HG03025 (cell line): ENCODE results near the gene NFKBIE.

ENCODE experiments used
- ATAC-seq: cut with Tn5 transposase; IDR thresholded peaks from one replicate; pipeline ENCODE4 v1.9.1; 2021; ENCODE audit warnings: mild to moderate bottlenecking, moderate library complexity; ENCODE audit not compliant: unreplicated experiment, low FRiP score

NFKBIE gene

GRCh38 chr6:44229376-44230033 is 35.8 kb downstream of the NFKBIE start:
- ATAC-seq, result no peak

GRCh38 chr6:44228836-44229235 is 36.5 kb downstream of the NFKBIE start:
- ATAC-seq, result no peak

- ATAC-seq, result no peak
Measured at GRCh38 chr6:44228433-44228832, 36.9 kb downstream of the NFKBIE start.

GRCh38 chr6:44228031-44228430 is 37.3 kb downstream of the NFKBIE start:
- no peak for ATAC-seq

- no peak for ATAC-seq
Measured at GRCh38 chr6:44227148-44227793, 38.1 kb downstream of the NFKBIE start.

- ATAC-seq, result no peak
Measured at GRCh38 chr6:44226368-44227147, 38.8 kb downstream of the NFKBIE start.

GRCh38 chr6:44225579-44226325 is 39.6 kb downstream of the NFKBIE start:
- no peak for ATAC-seq

GRCh38 chr6:44224965-44225305 is 40.4 kb downstream of the NFKBIE start:
- no peak for ATAC-seq

GRCh38 chr6:44224029-44224964 is 41.1 kb downstream of the NFKBIE start:
- ATAC-seq, result no peak

- ATAC-seq, result no peak
Measured at GRCh38 chr6:44223319-44224028, 41.9 kb downstream of the NFKBIE start, which contains the start of gene SLC29A1. TSS of gene SLC29A1 (plus strand) at chr6:44223595. CDS start at chr6:44227314, 3,719 bp downstream.

GRCh38 chr6:44222486-44223318 is 42.6 kb downstream of the NFKBIE start:
- no peak for ATAC-seq

- no peak for ATAC-seq
Measured at GRCh38 chr6:44221961-44222335, 43.4 kb downstream of the NFKBIE start.

GRCh38 chr6:44221291-44221960 is 43.9 kb downstream of the NFKBIE start:
- no peak for ATAC-seq

GRCh38 chr6:44220913-44221290 is 44.4 kb downstream of the NFKBIE start:
- no peak for ATAC-seq

- ATAC-seq, result no peak
Measured at GRCh38 chr6:44219815-44220784, 45.3 kb downstream of the NFKBIE start.

- ATAC-seq, result no peak
Measured at GRCh38 chr6:44219053-44219814, 46.1 kb downstream of the NFKBIE start.
